H1 (cell line): ENCODE data around the gene MAGEA9B. TPM values are rescaled to one million over a fixed set of nuclear protein-coding genes. Genes with fewer than 3 reads are reported as not detected.
"Not testable (repeated sequence)": the region's sequence is repeated elsewhere in the genome, so short reads cannot be mapped to it uniquely, and the experiment has no call there.

Source experiments
- CTCF ChIA-PET: fragments of 300-600 bp; sonication (Branson Sonifier 250); formaldehyde crosslinking; loops from one replicate; lab custom pipeline; 2021; ENCODE audit not compliant: partially characterized antibody; lab: Charles Lee
- POLR2A ChIA-PET: fragments of 300-600 bp; sonication (Branson Sonifier 250); formaldehyde crosslinking; loops from one replicate; lab custom pipeline; 2021; ENCODE audit warnings: inconsistent platforms; ENCODE audit not compliant: partially characterized antibody; lab: Charles Lee
- DNase-seq, 2 experiments: peaks; one replicate each; pipeline versions ENCODE4 v3.0.0 to v3.0.0-alpha.2; 2010 to 2022; ENCODE audit warnings: low spot score in 2 of 2, low read depth in 1 of 2, mixed read lengths in 1 of 2
- FAIRE-seq: peaks from 2 replicates; lab custom pipeline; 2011; peaks lifted over from hg19 to GRCh38; lab: Jason Lieb, UNC
- H2AFZ ChIP-seq: 2 replicates; pipeline ENCODE4 v1.8.1; 2012; ENCODE audit warnings: low read length, inconsistent platforms
- H2AK5ac ChIP-seq: 2 replicates; pipeline ENCODE4 v1.6.1; 2013; ENCODE audit warnings: low read depth, low read length
- H2BK120ac ChIP-seq: replicated peaks from 2 replicates; pipeline ENCODE3; 2013; ENCODE audit warnings: low read depth, low read length, inconsistent platforms
- H2BK12ac ChIP-seq: 2 replicates; pipeline ENCODE4 v1.6.1; 2013; ENCODE audit warnings: low read depth, low read length
- H2BK15ac ChIP-seq: 2 replicates; pipeline ENCODE4 v1.6.1; 2013; ENCODE audit warnings: low read length
- H2BK20ac ChIP-seq: 2 replicates; pipeline ENCODE4 v1.6.1; 2013; ENCODE audit warnings: low read length
- H2BK5ac ChIP-seq: 2 replicates; pipeline ENCODE4 v1.6.1; 2013; ENCODE audit warnings: low read depth, low read length
- H3K14ac ChIP-seq: 2 replicates; pipeline ENCODE4 v1.6.1; 2013; ENCODE audit warnings: inconsistent platforms; ENCODE audit not compliant: insufficient read length
- H3K18ac ChIP-seq: 2 replicates; pipeline ENCODE4 v1.6.1; 2013; ENCODE audit warnings: low read length; ENCODE audit errors: extremely low read depth
- H3K23ac ChIP-seq: 2 replicates; pipeline ENCODE4 v1.6.1; 2013; ENCODE audit warnings: inconsistent platforms; ENCODE audit not compliant: insufficient read length
- H3K23me2 ChIP-seq: 2 replicates; pipeline ENCODE4 v1.6.1; 2013; ENCODE audit warnings: low read depth, low read length
- H3K27ac ChIP-seq: 2 replicates; pipeline ENCODE4 v1.6.1; 2011; ENCODE audit warnings: low read depth, low read length, inconsistent platforms
- H3K27me3 ChIP-seq, 4 experiments: replicated peaks in 1 of 4; 1 replicate in 1 of 4; 2 replicates in 3 of 4; pipeline versions ENCODE4 v1.6.1 to v1.8.1; 2011 to 2013; ENCODE audit warnings: low read length in 3 of 4, mild to moderate bottlenecking in 3 of 4, inconsistent platforms in 2 of 4, mixed read lengths in 2 of 4, moderate library complexity in 1 of 4; ENCODE audit not compliant: control insufficient read depth in 3 of 4, insufficient read depth in 3 of 4; ENCODE audit errors: extremely low read depth in 1 of 4
- H3K36me3 ChIP-seq, 4 experiments: 2 replicates each; pipeline versions ENCODE4 v1.6.1 to v1.8.1; 2011 to 2013; ENCODE audit warnings: mild to moderate bottlenecking in 4 of 4, low read length in 3 of 4, moderate library complexity in 2 of 4, control low read depth in 1 of 4, inconsistent platforms in 1 of 4; ENCODE audit not compliant: insufficient read depth in 4 of 4, control insufficient read depth in 2 of 4
- H3K4ac ChIP-seq: replicated peaks from 2 replicates; pipeline ENCODE3; 2013; ENCODE audit warnings: low read length, low read depth, mixed read lengths, inconsistent platforms; ENCODE audit not compliant: insufficient read length
- H3K4me1 ChIP-seq, 4 experiments: replicated peaks in 1 of 4; 1 replicate in 1 of 4; 2 replicates in 3 of 4; pipeline versions ENCODE4 v1.6.1 to v1.8.1; 2011 to 2013; ENCODE audit warnings: low read length in 3 of 4, inconsistent platforms in 2 of 4, mixed read lengths in 1 of 4; ENCODE audit not compliant: insufficient read depth in 4 of 4, control insufficient read depth in 3 of 4
- H3K4me2 ChIP-seq, 2 experiments: 2 replicates each; pipeline versions ENCODE4 v1.6.1 to v1.8.1; 2011 to 2013; ENCODE audit warnings: low read depth in 2 of 2, low read length in 2 of 2, control low read depth in 1 of 2, inconsistent platforms in 1 of 2, mild to moderate bottlenecking in 1 of 2; ENCODE audit not compliant: insufficient read depth in 1 of 2
- H3K4me3 ChIP-seq, 4 experiments: fragments of 200-600, 300-600 bp in 1 of 4; sonication (generic), shearing (Covaris generic), sonication (Bioruptor Twin) in 1 of 4; 2 replicates each; pipeline versions ENCODE4 v1.5.1 to v1.8.1; 2011 to 2016; ENCODE audit warnings: low read length in 4 of 4, low read depth in 3 of 4, control low read depth in 2 of 4, inconsistent platforms in 2 of 4, mild to moderate bottlenecking in 2 of 4, mixed read lengths in 1 of 4, moderate library complexity in 1 of 4; ENCODE audit not compliant: insufficient read depth in 2 of 4; ENCODE audit errors: extremely low read depth in 1 of 4
- H3K56ac ChIP-seq: replicated peaks from 2 replicates; pipeline ENCODE3; 2013; ENCODE audit warnings: low read depth, mild to moderate bottlenecking, mixed read lengths, low read length, inconsistent platforms; ENCODE audit not compliant: insufficient read length
- H3K79me1 ChIP-seq: 2 replicates; pipeline ENCODE4 v1.6.1; 2013; ENCODE audit warnings: low read depth, low read length, control low read depth
- H3K79me2 ChIP-seq, 2 experiments: 2 replicates each; pipeline versions ENCODE4 v1.6.1 to v1.8.1; 2012 to 2013; ENCODE audit warnings: low read length in 2 of 2, mild to moderate bottlenecking in 2 of 2, inconsistent platforms in 1 of 2; ENCODE audit not compliant: insufficient read depth in 2 of 2, control insufficient read depth in 1 of 2
- H3K9ac ChIP-seq, 4 experiments: replicated peaks in 1 of 4; 1 replicate in 1 of 4; 2 replicates in 3 of 4; pipeline versions ENCODE4 v1.6.1 to v1.8.1; 2011 to 2013; ENCODE audit warnings: low read depth in 3 of 4, low read length in 3 of 4, control low read depth in 2 of 4, mild to moderate bottlenecking in 2 of 4, moderate library complexity in 2 of 4, inconsistent platforms in 1 of 4; ENCODE audit errors: extremely low read depth in 1 of 4
- H3K9me3 ChIP-seq, 2 experiments: 2 replicates each; pipeline versions ENCODE4 v1.6.1 to v1.8.1; 2012 to 2013; ENCODE audit warnings: mild to moderate bottlenecking in 2 of 2, moderate library complexity in 2 of 2, control low read depth in 1 of 2, inconsistent platforms in 1 of 2, low read depth in 1 of 2, low read length in 1 of 2, mixed read lengths in 1 of 2; ENCODE audit not compliant: insufficient read depth in 2 of 2
- H4K20me1 ChIP-seq, 2 experiments: replicated peaks in 1 of 2; 2 replicates each; pipeline versions ENCODE3 to v1.8.1; 2011 to 2013; ENCODE audit warnings: inconsistent platforms in 2 of 2, low read length in 2 of 2, mild to moderate bottlenecking in 1 of 2; ENCODE audit not compliant: insufficient read depth in 2 of 2, control insufficient read depth in 1 of 2
- H4K5ac ChIP-seq: 2 replicates; pipeline ENCODE4 v1.6.1; 2013; ENCODE audit warnings: low read length, low read depth, mixed read lengths, inconsistent platforms; ENCODE audit not compliant: insufficient read length
- H4K8ac ChIP-seq: 2 replicates; pipeline ENCODE4 v1.8.0; 2013; ENCODE audit warnings: mild to moderate bottlenecking, moderate library complexity, low read length, inconsistent platforms; ENCODE audit not compliant: insufficient read depth; ENCODE audit errors: extremely low read depth
- H4K91ac ChIP-seq: replicated peaks from 2 replicates; pipeline ENCODE3; 2013; ENCODE audit warnings: low read length, mixed read lengths, inconsistent platforms; ENCODE audit not compliant: insufficient read length
- WGBS, 2 experiments: shearing (Covaris generic) in 1 of 2; methylation state at CpG; one replicate each; pipeline versions ENCODE4 v1.1.6 to v1.1.7; 2013 to 2015; ENCODE audit warnings: low lambda C conversion rate in 2 of 2, mixed read lengths in 2 of 2, inconsistent platforms in 1 of 2, low coverage in 1 of 2, missing lambda C conversion rate in 1 of 2; ENCODE audit not compliant: insufficient replicate concordance in 2 of 2, insufficient coverage in 1 of 2, insufficient read length in 1 of 2; ENCODE audit errors: extremely low coverage in 1 of 2, missing lambda C conversion rate in 1 of 2; 5-methylcytosine and 5-hydroxymethylcytosine counted together
- polyA plus RNA-seq, 7 experiments: library from polyadenylated mRNA; depleted of rRNA in 3 of 7; stranded (reverse) in 5 of 7; unstranded in 2 of 7; fragments of >200 nt in 5 of 7; fragments of 200-250 nt in 2 of 7; gene quantifications; 1 replicate in 5 of 7; 2 replicates in 1 of 7; 4 replicates in 1 of 7; pipeline versions ENCODE4 v1.2.1 to v1.2.3, GENCODE V29; 2011 to 2013; ENCODE audit warnings: missing spikeins in 2 of 7, mixed read lengths in 2 of 7
- total RNA-seq: library from RNA; stranded (reverse); fragmentation: NEBNext Ultra II Directional; extraction: Animal tissue kit (Norgen Biotek cat#: 25700); gene quantifications from 2 replicates; pipeline ENCODE4 v1.2.1, GENCODE V29; 2021

The MAGEA9B gene
- total and polyA plus RNA-seq, 2 of the 8 experiments (the other 6 are each of a cell fraction or from before 2014, with no cell fraction given) = 0.06 TPM; not detected in 1

- H2BK12ac ChIP-seq, H2AFZ ChIP-seq, H3K23ac ChIP-seq, H2BK20ac ChIP-seq, FAIRE-seq, H3K79me1 ChIP-seq, DNase-seq, H3K79me2 ChIP-seq, POLR2A ChIA-PET, H3K4me2 ChIP-seq, H4K91ac ChIP-seq, H3K4ac ChIP-seq, H4K20me1 ChIP-seq, H3K9ac ChIP-seq, H3K23me2 ChIP-seq, H2BK15ac ChIP-seq, H3K18ac ChIP-seq, H4K8ac ChIP-seq, H4K5ac ChIP-seq, H3K9me3 ChIP-seq, H3K27ac ChIP-seq, H2BK120ac ChIP-seq, H3K4me3 ChIP-seq, H2BK5ac ChIP-seq, CTCF ChIA-PET, H2AK5ac ChIP-seq, H3K36me3 ChIP-seq, H3K56ac ChIP-seq, H3K4me1 ChIP-seq, H3K14ac ChIP-seq, H3K27me3 ChIP-seq: not testable (repeated sequence)
- WGBS, 2 experiments = 100% methylated on average over 1 of the region's 1 CpG; no CpG with 5 or more reads in 1 of the 2 experiments
These were observed 40.3 kb downstream of the MAGEA9B start for GRCh38 chrX:149546962-149547361.
